ENCODE results near the gene KIFC1.

- TF ChIP-seq CTCF (IDR thresholded peaks at IDR 0.05) (no peak), POLR2A (IDR thresholded peaks at IDR 0.05) (no peak)
Measured at GRCh38 chr6:33383427-33384185, 8.0 kb upstream of the KIFC1 start.
